SU-DHL-6 (cell line): ENCODE results near the gene SYCP2L.

Source experiments
- EZH2phosphoT487 ChIP-seq: fragments of 200-600 bp; sonication (generic), shearing (Covaris generic); conservative IDR thresholded peaks from 2 replicates; pipeline ENCODE4 v1.6.1; 2018; ENCODE audit warnings: mild to moderate bottlenecking, antibody characterized with exemption, low read length, moderate library complexity, mixed read lengths
- TF ChIP-seq, protein P1 (sequence below): fragments of 200-600 bp; sonication (generic); IDR thresholded peaks from one replicate; pipeline ENCODE4 v1.5.1; 2017; ENCODE audit warnings: antibody characterized with exemption, mild to moderate bottlenecking, low read length, moderate library complexity; ENCODE audit not compliant: insufficient read depth, poor library complexity, severe bottlenecking

GRCh38 chr6:10995114-10995707 is 108.4 kb downstream of the SYCP2L start:
- TF ChIP-seq, protein P1, sequence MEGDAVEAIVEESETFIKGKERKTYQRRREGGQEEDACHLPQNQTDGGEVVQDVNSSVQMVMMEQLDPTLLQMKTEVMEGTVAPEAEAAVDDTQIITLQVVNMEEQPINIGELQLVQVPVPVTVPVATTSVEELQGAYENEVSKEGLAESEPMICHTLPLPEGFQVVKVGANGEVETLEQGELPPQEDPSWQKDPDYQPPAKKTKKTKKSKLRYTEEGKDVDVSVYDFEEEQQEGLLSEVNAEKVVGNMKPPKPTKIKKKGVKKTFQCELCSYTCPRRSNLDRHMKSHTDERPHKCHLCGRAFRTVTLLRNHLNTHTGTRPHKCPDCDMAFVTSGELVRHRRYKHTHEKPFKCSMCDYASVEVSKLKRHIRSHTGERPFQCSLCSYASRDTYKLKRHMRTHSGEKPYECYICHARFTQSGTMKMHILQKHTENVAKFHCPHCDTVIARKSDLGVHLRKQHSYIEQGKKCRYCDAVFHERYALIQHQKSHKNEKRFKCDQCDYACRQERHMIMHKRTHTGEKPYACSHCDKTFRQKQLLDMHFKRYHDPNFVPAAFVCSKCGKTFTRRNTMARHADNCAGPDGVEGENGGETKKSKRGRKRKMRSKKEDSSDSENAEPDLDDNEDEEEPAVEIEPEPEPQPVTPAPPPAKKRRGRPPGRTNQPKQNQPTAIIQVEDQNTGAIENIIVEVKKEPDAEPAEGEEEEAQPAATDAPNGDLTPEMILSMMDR: no peak
- no peak for TF ChIP-seq EZH2phosphoT487
